ENCODE data around the gene HGFAC. TPM values are rescaled to one million over a fixed set of nuclear protein-coding genes. Genes with fewer than 3 reads are reported as not detected.

HGFAC gene
- total RNA-seq, 1 experiment from 2014 or later = 0.20 TPM

DNA sequence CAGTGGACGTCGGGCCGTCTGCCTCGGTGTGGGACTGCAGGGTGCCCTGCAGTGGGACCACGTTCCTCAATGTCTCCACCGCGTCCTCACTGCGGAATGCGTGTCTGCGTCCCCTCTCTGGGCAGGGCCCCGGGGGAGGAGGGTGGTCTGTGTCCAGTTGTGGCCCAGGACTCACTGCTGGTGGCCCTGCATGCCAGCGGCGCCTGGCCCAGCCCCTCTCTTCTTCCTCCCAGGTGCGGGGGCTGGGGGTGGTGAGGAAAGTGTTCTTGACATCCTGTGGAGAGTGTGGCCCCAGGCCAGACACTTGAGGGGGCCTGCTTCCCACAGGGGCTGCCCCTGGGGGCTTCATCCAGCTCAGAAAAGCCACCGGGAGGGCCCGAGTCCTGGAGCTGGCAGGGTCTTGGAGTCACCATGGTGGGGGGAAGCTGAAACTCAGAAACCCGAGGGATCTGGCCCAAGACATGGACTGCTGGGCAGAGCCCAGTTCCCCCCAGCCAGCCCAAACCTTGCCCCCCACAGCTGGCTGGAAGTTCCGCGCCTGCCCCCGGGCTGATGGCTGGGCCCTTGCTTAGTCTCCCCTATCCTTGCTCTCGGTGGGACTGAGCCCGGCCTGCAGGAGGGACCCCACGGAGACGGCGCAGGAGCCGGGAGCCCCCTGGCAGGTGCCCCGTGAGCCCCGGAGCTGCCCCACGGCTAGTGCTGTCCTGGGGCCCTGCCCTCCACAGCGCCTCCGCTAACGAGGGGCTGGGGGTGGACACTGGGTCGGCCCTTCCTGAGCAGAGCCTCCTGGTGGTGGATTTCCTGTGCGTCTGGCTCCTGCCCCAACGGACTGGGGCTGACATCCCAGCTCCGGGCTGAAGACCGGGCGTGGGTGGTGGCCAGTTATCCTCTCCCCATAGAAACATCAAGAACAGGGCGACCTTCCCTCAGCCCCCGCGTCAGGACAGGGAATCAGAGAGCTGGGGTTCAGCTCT, 24.2 kb downstream of the HGFAC start (continued):
- TF ChIP-seq, protein P1, sequence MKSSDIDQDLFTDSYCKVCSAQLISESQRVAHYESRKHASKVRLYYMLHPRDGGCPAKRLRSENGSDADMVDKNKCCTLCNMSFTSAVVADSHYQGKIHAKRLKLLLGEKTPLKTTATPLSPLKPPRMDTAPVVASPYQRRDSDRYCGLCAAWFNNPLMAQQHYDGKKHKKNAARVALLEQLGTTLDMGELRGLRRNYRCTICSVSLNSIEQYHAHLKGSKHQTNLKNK (CRISPR knock-in tag; IDR thresholded peaks at IDR 0.05) = no peak
- TF ChIP-seq ZNF219 (CRISPR knock-in tag; IDR thresholded peaks at IDR 0.05; ENCODE audit: borderline replicate concordance) (no peak), CREB1 (CRISPR knock-in tag; IDR thresholded peaks at IDR 0.05) (no peak), ZNF671 (CRISPR knock-in tag; IDR thresholded peaks at IDR 0.05) (no peak), MXD4 (CRISPR knock-in tag; IDR thresholded peaks at IDR 0.05; ENCODE audit: borderline replicate concordance) (no peak)

DNA sequence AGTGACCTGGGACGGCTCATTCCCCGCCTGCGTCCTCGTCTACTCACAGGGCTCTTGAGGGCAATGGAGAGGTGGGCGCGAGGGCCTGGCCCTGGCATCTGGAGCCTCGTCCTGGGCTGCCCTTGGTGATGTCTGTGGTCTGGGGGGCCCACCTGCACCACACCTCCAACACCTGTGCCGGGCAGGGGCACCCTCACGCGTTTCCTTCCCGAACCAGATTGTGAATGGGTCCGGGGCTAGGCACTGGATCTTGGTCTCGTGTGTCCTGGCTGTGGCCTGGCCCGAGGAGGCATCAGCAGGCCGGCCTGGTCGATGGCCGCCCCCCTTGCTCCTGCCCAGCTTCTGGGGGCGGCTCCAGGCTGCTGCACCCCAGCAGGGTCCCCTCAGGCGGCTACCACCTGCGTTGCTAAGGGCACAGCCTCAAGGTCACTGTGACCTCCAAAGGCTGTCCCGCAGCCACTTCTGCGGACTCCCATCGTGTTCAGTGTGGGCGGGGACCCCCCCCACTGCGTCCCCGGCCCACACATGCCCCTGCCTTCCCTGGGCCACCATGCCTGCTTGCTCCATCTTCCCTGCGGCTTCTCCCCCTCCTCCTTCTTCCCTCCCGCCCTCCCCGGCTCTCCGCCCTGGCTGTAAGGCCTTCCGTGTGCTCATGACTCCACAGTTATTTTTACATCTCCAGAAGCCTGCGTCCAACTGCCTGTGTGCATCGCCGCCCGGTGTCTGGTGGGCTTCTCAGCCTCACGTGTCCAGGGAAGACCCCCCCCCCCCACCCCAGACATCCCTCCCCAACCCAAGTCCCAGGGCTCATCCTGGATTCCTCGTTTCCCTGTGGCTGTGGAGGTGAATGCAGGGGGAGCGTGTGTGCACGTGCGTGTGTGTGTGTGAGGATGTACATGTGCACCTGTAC, 25.2 kb downstream of the HGFAC start:
- peaks cover 42% of the 10 kb centered on the region for H3K27me3 Mint-ChIP-seq (ENCODE audit: low read depth)
- no peak for ATAC-seq
- no peaks in the 10 kb centered on the region for H3K9me3 Mint-ChIP-seq
- peak; percentile 60; the same call in 1 of the 2 replicates for TF ChIP-seq ESRRA (CRISPR knock-in tag; IDR thresholded peaks at IDR 0.05; ENCODE audit: borderline replicate concordance)
- TF ChIP-seq, protein P2, sequence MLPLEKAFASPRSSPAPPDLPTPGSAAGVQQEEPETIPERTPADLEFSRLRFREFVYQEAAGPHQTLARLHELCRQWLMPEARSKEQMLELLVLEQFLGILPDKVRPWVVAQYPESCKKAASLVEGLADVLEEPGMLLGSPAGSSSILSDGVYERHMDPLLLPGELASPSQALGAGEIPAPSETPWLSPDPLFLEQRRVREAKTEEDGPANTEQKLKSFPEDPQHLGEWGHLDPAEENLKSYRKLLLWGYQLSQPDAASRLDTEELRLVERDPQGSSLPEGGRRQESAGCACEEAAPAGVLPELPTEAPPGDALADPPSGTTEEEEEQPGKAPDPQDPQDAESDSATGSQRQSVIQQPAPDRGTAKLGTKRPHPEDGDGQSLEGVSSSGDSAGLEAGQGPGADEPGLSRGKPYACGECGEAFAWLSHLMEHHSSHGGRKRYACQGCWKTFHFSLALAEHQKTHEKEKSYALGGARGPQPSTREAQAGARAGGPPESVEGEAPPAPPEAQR (CRISPR knock-in tag; IDR thresholded peaks at IDR 0.05) = no peak
- no peak for DNase-seq (ENCODE audit: low spot score)
- no peaks in the 10 kb centered on the region for H3K4me1 Mint-ChIP-seq
- no peaks in the 10 kb centered on the region for H3K36me3 Mint-ChIP-seq
- H3K27ac Mint-ChIP-seq = no peak overlapping the region
- POLR2A ChIA-PET = no interaction called here
- CTCF ChIA-PET = interaction anchor here (0.6 to 1.9 kb wide), 16 partner anchors 13 to 274 kb away, joined by 3 to 42 read pairs (median 4); no protein-coding TSS in a partner anchor
- no peak overlapping the region for H3K4me3 Mint-ChIP-seq

DNA sequence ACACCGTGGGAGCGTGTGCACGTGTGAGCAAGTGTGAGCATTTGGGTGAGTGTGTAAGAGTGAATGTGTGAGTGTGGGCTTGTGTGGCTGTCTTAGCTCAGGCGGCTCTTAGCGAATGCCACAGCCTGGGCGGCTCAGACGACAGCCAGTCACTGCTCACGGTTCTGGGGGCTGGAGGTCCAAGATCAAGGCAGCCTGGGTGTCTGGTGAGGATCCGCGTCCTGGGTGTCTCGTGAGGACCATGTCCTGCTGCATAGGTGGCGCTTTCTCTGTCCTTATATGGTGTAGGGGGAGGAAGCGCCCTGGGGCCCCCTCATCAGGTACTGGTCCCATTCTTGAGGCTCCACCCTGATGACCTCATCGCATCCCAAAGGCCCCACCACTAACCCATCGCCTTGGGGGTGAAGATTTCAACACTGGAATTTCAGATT, 25.8 kb downstream of the HGFAC start:
- H3K4me3 Mint-ChIP-seq = no peak overlapping the region
- H3K36me3 Mint-ChIP-seq = no peaks in the 10 kb centered on the region
- no peak overlapping the region for H3K27ac Mint-ChIP-seq
- H3K4me1 Mint-ChIP-seq = no peaks in the 10 kb centered on the region
- peaks cover 35% of the 10 kb centered on the region for H3K27me3 Mint-ChIP-seq (ENCODE audit: low read depth)
- no peaks in the 10 kb centered on the region for H3K9me3 Mint-ChIP-seq
- ATAC-seq = no peak
- TF ChIP-seq, protein P3, sequence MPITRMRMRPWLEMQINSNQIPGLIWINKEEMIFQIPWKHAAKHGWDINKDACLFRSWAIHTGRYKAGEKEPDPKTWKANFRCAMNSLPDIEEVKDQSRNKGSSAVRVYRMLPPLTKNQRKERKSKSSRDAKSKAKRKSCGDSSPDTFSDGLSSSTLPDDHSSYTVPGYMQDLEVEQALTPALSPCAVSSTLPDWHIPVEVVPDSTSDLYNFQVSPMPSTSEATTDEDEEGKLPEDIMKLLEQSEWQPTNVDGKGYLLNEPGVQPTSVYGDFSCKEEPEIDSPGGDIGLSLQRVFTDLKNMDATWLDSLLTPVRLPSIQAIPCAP (CRISPR knock-in tag; IDR thresholded peaks at IDR 0.05) = no peak
- TF ChIP-seq, protein P4, sequence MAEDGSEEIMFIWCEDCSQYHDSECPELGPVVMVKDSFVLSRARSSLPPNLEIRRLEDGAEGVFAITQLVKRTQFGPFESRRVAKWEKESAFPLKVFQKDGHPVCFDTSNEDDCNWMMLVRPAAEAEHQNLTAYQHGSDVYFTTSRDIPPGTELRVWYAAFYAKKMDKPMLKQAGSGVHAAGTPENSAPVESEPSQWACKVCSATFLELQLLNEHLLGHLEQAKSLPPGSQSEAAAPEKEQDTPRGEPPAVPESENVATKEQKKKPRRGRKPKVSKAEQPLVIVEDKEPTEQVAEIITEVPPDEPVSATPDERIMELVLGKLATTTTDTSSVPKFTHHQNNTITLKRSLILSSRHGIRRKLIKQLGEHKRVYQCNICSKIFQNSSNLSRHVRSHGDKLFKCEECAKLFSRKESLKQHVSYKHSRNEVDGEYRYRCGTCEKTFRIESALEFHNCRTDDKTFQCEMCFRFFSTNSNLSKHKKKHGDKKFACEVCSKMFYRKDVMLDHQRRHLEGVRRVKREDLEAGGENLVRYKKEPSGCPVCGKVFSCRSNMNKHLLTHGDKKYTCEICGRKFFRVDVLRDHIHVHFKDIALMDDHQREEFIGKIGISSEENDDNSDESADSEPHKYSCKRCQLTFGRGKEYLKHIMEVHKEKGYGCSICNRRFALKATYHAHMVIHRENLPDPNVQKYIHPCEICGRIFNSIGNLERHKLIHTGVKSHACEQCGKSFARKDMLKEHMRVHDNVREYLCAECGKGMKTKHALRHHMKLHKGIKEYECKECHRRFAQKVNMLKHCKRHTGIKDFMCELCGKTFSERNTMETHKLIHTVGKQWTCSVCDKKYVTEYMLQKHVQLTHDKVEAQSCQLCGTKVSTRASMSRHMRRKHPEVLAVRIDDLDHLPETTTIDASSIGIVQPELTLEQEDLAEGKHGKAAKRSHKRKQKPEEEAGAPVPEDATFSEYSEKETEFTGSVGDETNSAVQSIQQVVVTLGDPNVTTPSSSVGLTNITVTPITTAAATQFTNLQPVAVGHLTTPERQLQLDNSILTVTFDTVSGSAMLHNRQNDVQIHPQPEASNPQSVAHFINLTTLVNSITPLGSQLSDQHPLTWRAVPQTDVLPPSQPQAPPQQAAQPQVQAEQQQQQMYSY (CRISPR knock-in tag; IDR thresholded peaks at IDR 0.05) = no peak
- TF ChIP-seq, protein P5, sequence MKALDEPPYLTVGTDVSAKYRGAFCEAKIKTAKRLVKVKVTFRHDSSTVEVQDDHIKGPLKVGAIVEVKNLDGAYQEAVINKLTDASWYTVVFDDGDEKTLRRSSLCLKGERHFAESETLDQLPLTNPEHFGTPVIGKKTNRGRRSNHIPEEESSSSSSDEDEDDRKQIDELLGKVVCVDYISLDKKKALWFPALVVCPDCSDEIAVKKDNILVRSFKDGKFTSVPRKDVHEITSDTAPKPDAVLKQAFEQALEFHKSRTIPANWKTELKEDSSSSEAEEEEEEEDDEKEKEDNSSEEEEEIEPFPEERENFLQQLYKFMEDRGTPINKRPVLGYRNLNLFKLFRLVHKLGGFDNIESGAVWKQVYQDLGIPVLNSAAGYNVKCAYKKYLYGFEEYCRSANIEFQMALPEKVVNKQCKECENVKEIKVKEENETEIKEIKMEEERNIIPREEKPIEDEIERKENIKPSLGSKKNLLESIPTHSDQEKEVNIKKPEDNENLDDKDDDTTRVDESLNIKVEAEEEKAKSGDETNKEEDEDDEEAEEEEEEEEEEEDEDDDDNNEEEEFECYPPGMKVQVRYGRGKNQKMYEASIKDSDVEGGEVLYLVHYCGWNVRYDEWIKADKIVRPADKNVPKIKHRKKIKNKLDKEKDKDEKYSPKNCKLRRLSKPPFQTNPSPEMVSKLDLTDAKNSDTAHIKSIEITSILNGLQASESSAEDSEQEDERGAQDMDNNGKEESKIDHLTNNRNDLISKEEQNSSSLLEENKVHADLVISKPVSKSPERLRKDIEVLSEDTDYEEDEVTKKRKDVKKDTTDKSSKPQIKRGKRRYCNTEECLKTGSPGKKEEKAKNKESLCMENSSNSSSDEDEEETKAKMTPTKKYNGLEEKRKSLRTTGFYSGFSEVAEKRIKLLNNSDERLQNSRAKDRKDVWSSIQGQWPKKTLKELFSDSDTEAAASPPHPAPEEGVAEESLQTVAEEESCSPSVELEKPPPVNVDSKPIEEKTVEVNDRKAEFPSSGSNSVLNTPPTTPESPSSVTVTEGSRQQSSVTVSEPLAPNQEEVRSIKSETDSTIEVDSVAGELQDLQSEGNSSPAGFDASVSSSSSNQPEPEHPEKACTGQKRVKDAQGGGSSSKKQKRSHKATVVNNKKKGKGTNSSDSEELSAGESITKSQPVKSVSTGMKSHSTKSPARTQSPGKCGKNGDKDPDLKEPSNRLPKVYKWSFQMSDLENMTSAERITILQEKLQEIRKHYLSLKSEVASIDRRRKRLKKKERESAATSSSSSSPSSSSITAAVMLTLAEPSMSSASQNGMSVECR (CRISPR knock-in tag; IDR thresholded peaks at IDR 0.05; ENCODE audit: borderline replicate concordance) = no peak
- TF ChIP-seq, protein P6, sequence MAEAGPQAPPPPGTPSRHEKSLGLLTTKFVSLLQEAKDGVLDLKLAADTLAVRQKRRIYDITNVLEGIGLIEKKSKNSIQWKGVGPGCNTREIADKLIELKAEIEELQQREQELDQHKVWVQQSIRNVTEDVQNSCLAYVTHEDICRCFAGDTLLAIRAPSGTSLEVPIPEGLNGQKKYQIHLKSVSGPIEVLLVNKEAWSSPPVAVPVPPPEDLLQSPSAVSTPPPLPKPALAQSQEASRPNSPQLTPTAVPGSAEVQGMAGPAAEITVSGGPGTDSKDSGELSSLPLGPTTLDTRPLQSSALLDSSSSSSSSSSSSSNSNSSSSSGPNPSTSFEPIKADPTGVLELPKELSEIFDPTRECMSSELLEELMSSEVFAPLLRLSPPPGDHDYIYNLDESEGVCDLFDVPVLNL (CRISPR knock-in tag; IDR thresholded peaks at IDR 0.05; ENCODE audit: borderline replicate concordance, low read depth) = no peak
- TF ChIP-seq, protein P7, sequence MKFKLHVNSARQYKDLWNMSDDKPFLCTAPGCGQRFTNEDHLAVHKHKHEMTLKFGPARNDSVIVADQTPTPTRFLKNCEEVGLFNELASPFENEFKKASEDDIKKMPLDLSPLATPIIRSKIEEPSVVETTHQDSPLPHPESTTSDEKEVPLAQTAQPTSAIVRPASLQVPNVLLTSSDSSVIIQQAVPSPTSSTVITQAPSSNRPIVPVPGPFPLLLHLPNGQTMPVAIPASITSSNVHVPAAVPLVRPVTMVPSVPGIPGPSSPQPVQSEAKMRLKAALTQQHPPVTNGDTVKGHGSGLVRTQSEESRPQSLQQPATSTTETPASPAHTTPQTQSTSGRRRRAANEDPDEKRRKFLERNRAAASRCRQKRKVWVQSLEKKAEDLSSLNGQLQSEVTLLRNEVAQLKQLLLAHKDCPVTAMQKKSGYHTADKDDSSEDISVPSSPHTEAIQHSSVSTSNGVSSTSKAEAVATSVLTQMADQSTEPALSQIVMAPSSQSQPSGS (CRISPR knock-in tag; IDR thresholded peaks at IDR 0.05; ENCODE audit: borderline replicate concordance, low read depth) = no peak
- TF ChIP-seq CREB1 (CRISPR knock-in tag; IDR thresholded peaks at IDR 0.05) (no peak), JUN (CRISPR knock-in tag; IDR thresholded peaks at IDR 0.05) (no peak), NFATC4 (CRISPR knock-in tag; IDR thresholded peaks at IDR 0.05) (no peak), OVOL2 (CRISPR knock-in tag; IDR thresholded peaks at IDR 0.05; ENCODE audit: borderline replicate concordance) (no peak)
- ChIA-PET POLR2A (no interaction called here), CTCF (interaction anchor here (0.6 kb wide), 1 partner anchor 13 kb away, joined by 3 read pairs; no protein-coding TSS in a partner anchor)
- DNase-seq (ENCODE audit: low spot score) = no peak

Data from WTC11 (cell line).